ENCODE measurements around the gene KRTAP24-1. TPM values are rescaled to one million over a fixed set of nuclear protein-coding genes. Genes with fewer than 3 reads are reported as not detected.

KRTAP24-1 gene
- total RNA-seq, 1 donor from 2014 or later: not detected

- Histone ChIP-seq H3K9me3 (no peaks in the 10 kb centered on the region), H3K27me3 (no peaks in the 10 kb centered on the region), H3K4me1 (no peaks in the 10 kb centered on the region), H3K36me3 (no peaks in the 10 kb centered on the region), H3K27ac (no peak overlapping the region), H3K4me3 (no peak overlapping the region)
- TF ChIP-seq, protein P1, sequence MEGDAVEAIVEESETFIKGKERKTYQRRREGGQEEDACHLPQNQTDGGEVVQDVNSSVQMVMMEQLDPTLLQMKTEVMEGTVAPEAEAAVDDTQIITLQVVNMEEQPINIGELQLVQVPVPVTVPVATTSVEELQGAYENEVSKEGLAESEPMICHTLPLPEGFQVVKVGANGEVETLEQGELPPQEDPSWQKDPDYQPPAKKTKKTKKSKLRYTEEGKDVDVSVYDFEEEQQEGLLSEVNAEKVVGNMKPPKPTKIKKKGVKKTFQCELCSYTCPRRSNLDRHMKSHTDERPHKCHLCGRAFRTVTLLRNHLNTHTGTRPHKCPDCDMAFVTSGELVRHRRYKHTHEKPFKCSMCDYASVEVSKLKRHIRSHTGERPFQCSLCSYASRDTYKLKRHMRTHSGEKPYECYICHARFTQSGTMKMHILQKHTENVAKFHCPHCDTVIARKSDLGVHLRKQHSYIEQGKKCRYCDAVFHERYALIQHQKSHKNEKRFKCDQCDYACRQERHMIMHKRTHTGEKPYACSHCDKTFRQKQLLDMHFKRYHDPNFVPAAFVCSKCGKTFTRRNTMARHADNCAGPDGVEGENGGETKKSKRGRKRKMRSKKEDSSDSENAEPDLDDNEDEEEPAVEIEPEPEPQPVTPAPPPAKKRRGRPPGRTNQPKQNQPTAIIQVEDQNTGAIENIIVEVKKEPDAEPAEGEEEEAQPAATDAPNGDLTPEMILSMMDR (IDR thresholded peaks at IDR 0.05): no peak
- DNase-seq (no peak), ATAC-seq (no peak)
- intact Hi-C loops (cut with DNase I): no loop called here
These were observed 31.0 kb downstream of the KRTAP24-1 start for GRCh38 chr21:30251781-30252180.

DNA sequence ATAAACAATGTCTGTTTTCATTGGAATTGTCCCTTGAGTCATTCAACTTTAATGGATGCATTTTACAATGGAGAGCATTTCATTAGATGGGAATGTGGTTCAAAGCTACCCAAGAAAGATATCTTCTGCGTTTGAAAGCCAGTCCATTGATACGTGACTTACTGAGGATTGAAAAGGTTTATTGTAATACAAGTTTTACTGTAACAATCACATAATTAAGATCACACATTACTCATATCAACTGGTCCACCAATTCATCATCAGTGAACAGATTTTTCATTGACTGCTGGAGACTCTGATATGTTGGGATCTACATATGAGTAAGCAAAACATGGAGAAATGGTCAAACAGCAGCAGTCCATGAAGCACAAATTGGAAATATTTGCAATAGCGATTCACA is 32.8 kb downstream of the KRTAP24-1 start:
- no peak for DNase-seq
- Histone ChIP-seq H3K27me3 (no peaks in the 10 kb centered on the region), H3K27ac (no peak overlapping the region), H3K36me3 (no peaks in the 10 kb centered on the region), H3K9me3 (no peaks in the 10 kb centered on the region), H3K4me1 (no peaks in the 10 kb centered on the region), H3K4me3 (no peak overlapping the region)
- TF ChIP-seq, protein P1 (IDR thresholded peaks at IDR 0.05): no peak
- intact Hi-C loops (cut with DNase I): no loop called here
- no peak for ATAC-seq

- H3K4me3 ChIP-seq: no peak overlapping the region
- DNase-seq (no peak), ATAC-seq (no peak)
- H3K27me3 ChIP-seq: no peaks in the 10 kb centered on the region
- no peaks in the 10 kb centered on the region for H3K36me3 ChIP-seq
- intact Hi-C loops (cut with DNase I): no loop called here
- no peaks in the 10 kb centered on the region for H3K9me3 ChIP-seq
- no peaks in the 10 kb centered on the region for H3K4me1 ChIP-seq
- no peak overlapping the region for H3K27ac ChIP-seq
- TF ChIP-seq, protein P1 (IDR thresholded peaks at IDR 0.05): no peak
These were observed 33.9 kb downstream of the KRTAP24-1 start for GRCh38 chr21:30248844-30249243.

GRCh38 chr21:30245061-30245460 is 37.7 kb downstream of the KRTAP24-1 start:
- no peak for ATAC-seq
- TF ChIP-seq, protein P1 (IDR thresholded peaks at IDR 0.05): no peak
- H3K4me3 ChIP-seq: no peak overlapping the region
- intact Hi-C loops (cut with DNase I): no loop called here
- no peaks in the 10 kb centered on the region for H3K27me3 ChIP-seq
- H3K4me1 ChIP-seq: no peaks in the 10 kb centered on the region
- H3K9me3 ChIP-seq: no peaks in the 10 kb centered on the region
- no peak for DNase-seq
- H3K36me3 ChIP-seq: no peaks in the 10 kb centered on the region
- H3K27ac ChIP-seq: no peak overlapping the region

- no peak overlapping the region for H3K27ac ChIP-seq
- intact Hi-C loops (cut with DNase I): no loop called here
- no peaks in the 10 kb centered on the region for H3K9me3 ChIP-seq
- no peaks in the 10 kb centered on the region for H3K36me3 ChIP-seq
- no peak overlapping the region for H3K4me3 ChIP-seq
- no peaks in the 10 kb centered on the region for H3K27me3 ChIP-seq
- DNase-seq (no peak), ATAC-seq (no peak)
- H3K4me1 ChIP-seq: no peaks in the 10 kb centered on the region
- TF ChIP-seq, protein P1 (IDR thresholded peaks at IDR 0.05): no peak
These were observed 39.1 kb downstream of the KRTAP24-1 start for GRCh38 chr21:30243691-30244090.

DNA sequence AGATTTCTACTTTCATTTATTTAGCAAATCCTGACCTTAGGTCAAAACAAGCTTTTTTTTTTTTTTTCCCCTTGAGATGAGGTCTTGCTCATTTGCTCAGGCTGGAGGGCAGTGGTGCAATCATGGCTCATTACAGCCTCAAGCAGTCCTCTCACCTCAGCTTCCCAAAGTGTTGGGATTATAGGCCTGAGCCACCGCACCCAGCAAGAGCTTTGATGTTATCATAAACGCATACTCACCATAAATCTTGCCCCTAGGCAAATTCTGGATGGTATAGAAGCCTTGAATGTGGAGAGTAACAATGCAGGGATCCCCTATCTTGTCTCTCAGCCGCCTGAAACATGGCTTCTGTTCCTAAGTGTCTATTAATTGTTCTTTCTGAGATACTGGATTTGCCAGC is 42.1 kb downstream of the KRTAP24-1 start:
- no peak overlapping the region for H3K27ac ChIP-seq
- no peaks in the 10 kb centered on the region for H3K27me3 ChIP-seq
- no peaks in the 10 kb centered on the region for H3K9me3 ChIP-seq
- intact Hi-C loops (cut with DNase I): no loop called here
- TF ChIP-seq, protein P1 (IDR thresholded peaks at IDR 0.05): no peak
- ATAC-seq: no peak
- H3K4me1 ChIP-seq: no peaks in the 10 kb centered on the region
- no peak overlapping the region for H3K4me3 ChIP-seq
- no peaks in the 10 kb centered on the region for H3K36me3 ChIP-seq
- no peak for DNase-seq

Data from upper lobe of right lung (tissue), 1 donor.